SU-DHL-6 (cell line): ENCODE data around the gene SAG.

Experiments used
- H2AFZ ChIP-seq: fragments of 200-600 bp; sonication (generic); 2 replicates; pipeline ENCODE4 v1.6.1; 2014; ENCODE audit warnings: low read depth, mild to moderate bottlenecking, moderate library complexity, mixed read lengths, antibody characterized with exemption, low read length; ENCODE audit not compliant: severe bottlenecking
- H3F3A ChIP-seq: fragments of 200-600 bp; shearing (Covaris generic); 2 replicates; pipeline ENCODE4 v1.6.0; 2016; ENCODE audit warnings: antibody characterized with exemption, mild to moderate bottlenecking; ENCODE audit not compliant: insufficient read depth
- H3K27ac ChIP-seq: fragments of 200-600 bp; sonication (generic); 2 replicates; pipeline ENCODE4 v1.5.1; 2016; ENCODE audit warnings: low read depth, mild to moderate bottlenecking, low read length, moderate library complexity, mixed read lengths
- H3K27me3 ChIP-seq: fragments of 200-600 bp; sonication (generic), shearing (Covaris generic); 2 replicates; pipeline ENCODE4 v1.6.0; 2014; ENCODE audit warnings: mild to moderate bottlenecking, low read length
- H3K36me3 ChIP-seq: fragments of 200-600 bp; sonication (generic); 2 replicates; pipeline ENCODE4 v1.6.1; 2014; ENCODE audit warnings: mild to moderate bottlenecking, low read length, mixed read lengths
- H3K4me2 ChIP-seq: fragments of 300-600, 200-600 bp; shearing (Covaris generic), sonication (generic); 2 replicates; pipeline ENCODE4 v1.6.0; 2014; ENCODE audit warnings: low read length, low read depth, mild to moderate bottlenecking; ENCODE audit not compliant: poor library complexity, severe bottlenecking
- H3K4me3 ChIP-seq: fragments of 200-600 bp; sonication (generic); 2 replicates; pipeline ENCODE4 v1.5.1; 2014; ENCODE audit warnings: antibody characterized with exemption, low read length, mild to moderate bottlenecking, mixed read lengths; ENCODE audit not compliant: insufficient read depth, poor library complexity, severe bottlenecking
- H3K79me2 ChIP-seq: fragments of 200-600 bp; sonication (generic); 2 replicates; pipeline ENCODE4 v1.6.1; 2014; ENCODE audit warnings: mild to moderate bottlenecking, low read length, moderate library complexity; ENCODE audit not compliant: insufficient read depth
- H3K9ac ChIP-seq: fragments of 200-600 bp; sonication (generic); 2 replicates; pipeline ENCODE4 v1.7.0; 2014; ENCODE audit warnings: mild to moderate bottlenecking, low read length
- H3K9me2 ChIP-seq: fragments of 200-600 bp; sonication (generic); replicated peaks from 2 replicates; pipeline ENCODE4 v1.6.1; 2014; ENCODE audit warnings: low read length; ENCODE audit not compliant: insufficient read depth
- H3K9me3 ChIP-seq: fragments of 200-600 bp; sonication (generic); 2 replicates; pipeline ENCODE4 v1.6.1; 2014; ENCODE audit warnings: low read length, mixed read lengths; ENCODE audit not compliant: insufficient read depth
- H4K20me1 ChIP-seq: fragments of 200-600 bp; sonication (generic); 2 replicates; pipeline ENCODE4 v1.6.1; 2014; ENCODE audit warnings: low read depth, mild to moderate bottlenecking, antibody characterized with exemption, low read length, moderate library complexity, mixed read lengths
- CTCF ChIP-seq: fragments of 200-600 bp; sonication (generic); IDR thresholded peaks from one replicate; pipeline ENCODE4 v1.5.1; 2017; ENCODE audit warnings: antibody characterized with exemption, mild to moderate bottlenecking, low read length, moderate library complexity; ENCODE audit not compliant: insufficient read depth, poor library complexity, severe bottlenecking
- EZH2phosphoT487 ChIP-seq: fragments of 200-600 bp; sonication (generic), shearing (Covaris generic); conservative IDR thresholded peaks from 2 replicates; pipeline ENCODE4 v1.6.1; 2018; ENCODE audit warnings: mild to moderate bottlenecking, antibody characterized with exemption, low read length, moderate library complexity, mixed read lengths

Gene SAG

GRCh38 chr2:233381638-233381995 lies 74.0 kb downstream of the SAG start:
- no peak for TF ChIP-seq EZH2phosphoT487
- TF ChIP-seq CTCF, result no peak
- no peaks in the 10 kb centered on the region for H3K27me3 ChIP-seq
- peaks cover 20% of the 10 kb centered on the region for H3F3A ChIP-seq
- H3K36me3 ChIP-seq, result no peaks in the 10 kb centered on the region
- peak overlapping the region; percentile 8 for H3K4me2 ChIP-seq
- H3K4me3 ChIP-seq, result no peak overlapping the region
- no peaks in the 10 kb centered on the region for H3K9me3 ChIP-seq
- H3K9ac ChIP-seq, result no peak overlapping the region
- no peaks in the 10 kb centered on the region; the same call in 1 of the 2 replicates for H4K20me1 ChIP-seq
- no peaks in the 10 kb centered on the region for H3K9me2 ChIP-seq
- H2AFZ ChIP-seq, result no peak overlapping the region
- 0 out of 2 replicates have a peak, but pooled peaks cover 2% of the 10 kb centered on the region for H3K79me2 ChIP-seq
- H3K27ac ChIP-seq, result no peak overlapping the region

- Histone ChIP-seq H3K36me3 (no peaks in the 10 kb centered on the region), H3K4me2 (peak overlapping the region; percentile 34), H4K20me1 (no peaks in the 10 kb centered on the region; the same call in 1 of the 2 replicates), H3K9ac (peak overlapping the region; percentile 9; the same call in 1 of the 2 replicates), H3K4me3 (no peak overlapping the region), H3K79me2 (peaks cover 6% of the 10 kb centered on the region; the same call in 1 of the 2 replicates), H3K27me3 (no peaks in the 10 kb centered on the region), H2AFZ (no peak overlapping the region), H3K9me3 (no peaks in the 10 kb centered on the region), H3F3A (peaks cover 20% of the 10 kb centered on the region), H3K9me2 (no peaks in the 10 kb centered on the region), H3K27ac (no peak overlapping the region)
- TF ChIP-seq EZH2phosphoT487 (no peak), CTCF (no peak)
Observed at GRCh38 chr2:233384015-233384414, 76.4 kb downstream of the SAG start.

GRCh38 chr2:233384811-233385488 lies 77.3 kb downstream of the SAG start:
- TF ChIP-seq EZH2phosphoT487, result no peak
- TF ChIP-seq CTCF, result no peak
- Histone ChIP-seq H3K9ac (peak overlapping the region; percentile 9; the same call in 1 of the 2 replicates), H4K20me1 (no peaks in the 10 kb centered on the region; the same call in 1 of the 2 replicates), H3K27ac (peak overlapping the region; percentile 72), H2AFZ (no peak overlapping the region), H3K9me3 (no peaks in the 10 kb centered on the region), H3K79me2 (peaks cover 6% of the 10 kb centered on the region; the same call in 1 of the 2 replicates), H3K4me2 (peak overlapping the region; percentile 34), H3K27me3 (no peaks in the 10 kb centered on the region), H3F3A (peaks cover 18% of the 10 kb centered on the region), H3K36me3 (no peaks in the 10 kb centered on the region; the same call in 1 of the 2 replicates), H3K4me3 (no peak overlapping the region), H3K9me2 (no peaks in the 10 kb centered on the region)
